IMR-90 (cell line): ENCODE data around the gene SFT2D2. TPM values are rescaled to one million over a fixed set of nuclear protein-coding genes. Genes with fewer than 3 reads are reported as not detected.

Experiments
- ATAC-seq: fragments of 200-7000 bp; cut with Tn5 transposase; 2 replicates; pipeline ENCODE4 v1.9.1; 2020; ENCODE audit warnings: low read depth, mild to moderate bottlenecking, moderate library complexity
- BruUV-seq: library from RNA; stranded (reverse); fragments of 400-500 nt; replicated peaks from 2 replicates; lab custom pipeline; 2021; lab: Mats Ljungman, UMichigan
- CTCF ChIA-PET: fragments of 300-600 bp; formaldehyde crosslinking; extraction: SDS; loops from one replicate; lab custom pipeline; 2021; ENCODE audit warnings: antibody characterized with exemption; lab: Yijun Ruan, JAX
- POLR2A ChIA-PET: fragments of 300-600 bp; sonication (Branson Sonifier 250); formaldehyde crosslinking; loops from one replicate; lab custom pipeline; 2022; ENCODE audit warnings: antibody characterized with exemption; ENCODE audit not compliant: unreplicated experiment; lab: Charles Lee
- DNase-seq: peaks from one replicate; pipeline ENCODE4 v3.0.0; 2013
- H2AFZ ChIP-seq: replicated peaks from 2 replicates; pipeline ENCODE3; 2013; ENCODE audit warnings: low read length, mild to moderate bottlenecking; ENCODE audit not compliant: poor library complexity
- H2AK5ac ChIP-seq: 2 replicates; pipeline ENCODE4 v1.6.1; 2013; ENCODE audit warnings: low read depth, low read length, inconsistent platforms
- H2AK9ac ChIP-seq: replicated peaks from 2 replicates; pipeline ENCODE3; 2013; ENCODE audit warnings: mild to moderate bottlenecking, low read depth, low read length, moderate library complexity; ENCODE audit not compliant: poor library complexity
- H2BK120ac ChIP-seq: 2 replicates; pipeline ENCODE4 v1.6.1; 2013; ENCODE audit warnings: low read depth, low read length, inconsistent platforms
- H2BK15ac ChIP-seq: 3 replicates; pipeline ENCODE4 v1.6.1; 2013; ENCODE audit warnings: low read depth, low read length, inconsistent platforms
- H2BK20ac ChIP-seq: 2 replicates; pipeline ENCODE4 v1.6.1; 2013; ENCODE audit warnings: low read depth, mild to moderate bottlenecking, inconsistent platforms, low read length, moderate library complexity
- H2BK5ac ChIP-seq: 2 replicates; pipeline ENCODE4 v1.6.1; 2013; ENCODE audit warnings: mild to moderate bottlenecking, low read depth, low read length, inconsistent platforms; ENCODE audit not compliant: poor library complexity, severe bottlenecking
- H3K14ac ChIP-seq: replicated peaks from 2 replicates; pipeline ENCODE4 v1.6.1; 2013; ENCODE audit warnings: low read depth, low read length, inconsistent platforms
- H3K18ac ChIP-seq: 2 replicates; pipeline ENCODE4 v1.6.1; 2013; ENCODE audit warnings: low read depth, low read length, control low read depth
- H3K23ac ChIP-seq: 2 replicates; pipeline ENCODE4 v1.6.1; 2013; ENCODE audit warnings: low read depth, low read length, inconsistent platforms
- H3K27ac ChIP-seq: 2 replicates; pipeline ENCODE4 v1.5.1; 2013; ENCODE audit warnings: mild to moderate bottlenecking, control low read depth, low read length; ENCODE audit not compliant: insufficient read depth
- H3K27me3 ChIP-seq: 2 replicates; pipeline ENCODE4 v1.6.1; 2013; ENCODE audit warnings: low read length; ENCODE audit not compliant: control insufficient read depth, insufficient read depth
- H3K36me3 ChIP-seq: 2 replicates; pipeline ENCODE4 v1.6.1; 2013; ENCODE audit warnings: low read length, mixed read lengths; ENCODE audit not compliant: control insufficient read depth, insufficient read depth
- H3K4ac ChIP-seq: 2 replicates; pipeline ENCODE4 v1.6.1; 2013; ENCODE audit warnings: low read depth, low read length, inconsistent platforms
- H3K4me1 ChIP-seq: 2 replicates; pipeline ENCODE4 v1.6.1; 2013; ENCODE audit warnings: low read length, mixed read lengths; ENCODE audit not compliant: control insufficient read depth, insufficient read depth
- H3K4me2 ChIP-seq: 2 replicates; pipeline ENCODE4 v1.6.1; 2013; ENCODE audit warnings: low read depth, mild to moderate bottlenecking, control low read depth, low read length, moderate library complexity
- H3K4me3 ChIP-seq: 2 replicates; pipeline ENCODE4 v1.5.1; 2013; ENCODE audit warnings: low read depth, mild to moderate bottlenecking, control low read depth, low read length, moderate library complexity; ENCODE audit not compliant: insufficient read depth
- H3K56ac ChIP-seq: 2 replicates; pipeline ENCODE4 v1.6.1; 2013; ENCODE audit warnings: low read length, inconsistent platforms; ENCODE audit not compliant: insufficient read depth; ENCODE audit errors: extremely low read depth
- H3K79me1 ChIP-seq, 2 experiments: 2 replicates each; pipeline ENCODE4 v1.6.1; 2013; ENCODE audit warnings: low read length in 2 of 2, inconsistent platforms in 1 of 2, low read depth in 1 of 2
- H3K9ac ChIP-seq: 2 replicates; pipeline ENCODE4 v1.6.1; 2013; ENCODE audit warnings: low read depth, low read length, control low read depth
- H3K9me1 ChIP-seq: 2 replicates; pipeline ENCODE4 v1.6.1; 2013; ENCODE audit warnings: low read length, inconsistent platforms; ENCODE audit not compliant: insufficient read depth
- H3K9me3 ChIP-seq: 2 replicates; pipeline ENCODE4 v1.6.1; 2013; ENCODE audit warnings: low read length; ENCODE audit not compliant: control insufficient read depth, insufficient read depth
- H4K20me1 ChIP-seq: 2 replicates; pipeline ENCODE4 v1.6.1; 2013; ENCODE audit warnings: low read length, inconsistent platforms; ENCODE audit not compliant: insufficient read depth
- H4K5ac ChIP-seq: 2 replicates; pipeline ENCODE4 v1.6.1; 2013; ENCODE audit warnings: mild to moderate bottlenecking, low read depth, low read length, control low read depth
- H4K8ac ChIP-seq, 2 experiments: 2 replicates each; pipeline ENCODE4 v1.6.1; 2013; ENCODE audit warnings: low read depth in 2 of 2, low read length in 2 of 2, control low read depth in 1 of 2, inconsistent platforms in 1 of 2
- H4K91ac ChIP-seq: 2 replicates; pipeline ENCODE4 v1.6.1; 2013; ENCODE audit warnings: low read depth, low read length, inconsistent platforms; ENCODE audit not compliant: insufficient read depth
- BHLHE40 ChIP-seq: fragments of 150-350 bp; IDR thresholded peaks from 2 replicates; pipeline ENCODE4 v1.6.1; 2016; ENCODE audit warnings: mild to moderate bottlenecking, low read depth, low read length
- CEBPB ChIP-seq: IDR thresholded peaks from 2 replicates; pipeline ENCODE4 v1.6.1; 2012; ENCODE audit warnings: low read depth, low read length, improper control_type of control experiment
- CHD1 ChIP-seq: IDR thresholded peaks from 2 replicates; pipeline ENCODE4 v1.6.1; 2012; ENCODE audit warnings: low read depth, low read length, improper control_type of control experiment
- FOS ChIP-seq: fragments of 150-350 bp; IDR thresholded peaks from 2 replicates; pipeline ENCODE4 v1.6.1; 2016; ENCODE audit warnings: low read depth, low read length
- MAFK ChIP-seq: IDR thresholded peaks from 2 replicates; pipeline ENCODE4 v1.6.1; 2012; ENCODE audit warnings: low read depth, low read length, improper control_type of control experiment
- MAZ ChIP-seq: IDR thresholded peaks from 2 replicates; pipeline ENCODE4 v1.6.1; 2012; ENCODE audit warnings: low read depth, mild to moderate bottlenecking, low read length, improper control_type of control experiment, moderate library complexity, borderline replicate concordance
- MXI1 ChIP-seq: IDR thresholded peaks from 2 replicates; pipeline ENCODE4 v1.6.1; 2012; ENCODE audit warnings: low read depth, mild to moderate bottlenecking, low read length, moderate library complexity, borderline replicate concordance
- NFE2L2 ChIP-seq: fragments of 150-350 bp; IDR thresholded peaks from 2 replicates; pipeline ENCODE4 v1.6.1; 2016; ENCODE audit warnings: low read depth, mild to moderate bottlenecking, low read length
- POLR2A ChIP-seq: IDR thresholded peaks from 2 replicates; pipeline ENCODE4 v1.6.1; 2012; ENCODE audit warnings: mild to moderate bottlenecking, low read depth, low read length
- RAD21 ChIP-seq: IDR thresholded peaks from 2 replicates; pipeline ENCODE4 v1.6.1; 2012; ENCODE audit warnings: low read length, improper control_type of control experiment
- RCOR1 ChIP-seq: IDR thresholded peaks from 2 replicates; pipeline ENCODE4 v1.6.1; 2012; ENCODE audit warnings: mild to moderate bottlenecking, low read length, improper control_type of control experiment; ENCODE audit not compliant: insufficient replicate concordance
- RFX5 ChIP-seq: IDR thresholded peaks from 2 replicates; pipeline ENCODE4 v1.8.0; 2012; ENCODE audit warnings: low read depth, mild to moderate bottlenecking, low read length, moderate library complexity
- SMC3 ChIP-seq: fragments of 150-350 bp; IDR thresholded peaks from 2 replicates; pipeline ENCODE4 v1.6.1; 2016; ENCODE audit warnings: low read depth, mild to moderate bottlenecking, antibody characterized with exemption, low read length, moderate library complexity
- dilution Hi-C: fragments of 300-500 bp; cut with HindIII; formaldehyde crosslinking; loops from one replicate; pipeline ENCODE4 v1.14.3; 2018; ENCODE audit warnings: low sequenced_read_pairs; ENCODE audit not compliant: unreplicated experiment
- in situ Hi-C: fragments of 300-500 bp; cut with MboI; formaldehyde crosslinking; loops from 3 replicates; pipeline ENCODE4 v1.14.3; 2019; ENCODE audit warnings: low sequenced_read_pairs, inconsistent platforms, mixed read lengths
- intact Hi-C: fragments of 100-400 bp; cut with micrococcal nuclease; formaldehyde crosslinking; loops from 2 replicates; pipeline ENCODE4 v1.10.0; 2022
- polyA plus RNA-seq, 3 experiments: library from polyadenylated mRNA; depleted of rRNA; stranded (reverse); fragments of >200 nt; gene quantifications; 2 replicates each; pipeline ENCODE4 v1.2.3, GENCODE V29; 2012; ENCODE audit warnings: low replicate concordance in 1 of 3
- total RNA-seq: library from RNA; depleted of rRNA; stranded (reverse); fragments of >200 nt; gene quantifications from 2 replicates; pipeline ENCODE4 v1.2.3, GENCODE V29; 2012
- TF ChIP-seq, protein P1 (sequence below): conservative IDR thresholded peaks from 2 replicates; pipeline ENCODE4 v1.5.1; 2012; ENCODE audit warnings: mild to moderate bottlenecking, low read depth, low read length, improper control_type of control experiment
- TF ChIP-seq, protein P2 (sequence below): fragments of 150-350 bp; IDR thresholded peaks from 2 replicates; pipeline ENCODE4 v1.6.1; 2017; ENCODE audit warnings: mild to moderate bottlenecking, antibody characterized with exemption, low read length, low read depth
- TF ChIP-seq, protein P3 (sequence below): fragments of 150-350 bp; IDR thresholded peaks from 2 replicates; pipeline ENCODE4 v1.6.1; 2016; ENCODE audit warnings: low read depth, mild to moderate bottlenecking, low read length, moderate library complexity, borderline replicate concordance

Gene SFT2D2
- total and polyA plus RNA-seq, 2 of the 4 experiments (the other 2 are of a cell fraction) = 11.1 to 37.6 TPM

DNA sequence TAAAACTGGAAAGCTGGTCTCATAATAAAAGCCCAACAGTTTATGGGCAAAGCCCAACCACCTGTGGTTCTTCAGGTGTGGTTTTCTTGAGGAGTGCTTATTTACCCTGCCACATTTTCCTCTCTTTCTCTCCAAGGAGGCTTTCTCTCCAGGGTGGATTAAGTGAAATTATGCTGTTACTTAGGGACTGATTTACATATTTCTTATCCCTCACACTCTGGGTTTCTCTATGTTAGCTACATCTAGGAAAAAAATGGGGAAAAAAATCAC is 59.7 kb downstream of the SFT2D2 start:
- intact Hi-C loops = no loop called here

More for the DNA sequence above, 59.7 kb downstream of the SFT2D2 start:
- H3K18ac ChIP-seq = no peak overlapping the region
- no peak overlapping the region for H2BK5ac ChIP-seq
- H4K91ac ChIP-seq = no peak overlapping the region
- TF ChIP-seq POLR2A = no peak
- TF ChIP-seq NFE2L2 = no peak
- TF ChIP-seq RFX5 = no peak
- no peak for TF ChIP-seq CEBPB
- no peak for TF ChIP-seq RCOR1
- TF ChIP-seq MAFK = no peak
- TF ChIP-seq, protein P1, sequence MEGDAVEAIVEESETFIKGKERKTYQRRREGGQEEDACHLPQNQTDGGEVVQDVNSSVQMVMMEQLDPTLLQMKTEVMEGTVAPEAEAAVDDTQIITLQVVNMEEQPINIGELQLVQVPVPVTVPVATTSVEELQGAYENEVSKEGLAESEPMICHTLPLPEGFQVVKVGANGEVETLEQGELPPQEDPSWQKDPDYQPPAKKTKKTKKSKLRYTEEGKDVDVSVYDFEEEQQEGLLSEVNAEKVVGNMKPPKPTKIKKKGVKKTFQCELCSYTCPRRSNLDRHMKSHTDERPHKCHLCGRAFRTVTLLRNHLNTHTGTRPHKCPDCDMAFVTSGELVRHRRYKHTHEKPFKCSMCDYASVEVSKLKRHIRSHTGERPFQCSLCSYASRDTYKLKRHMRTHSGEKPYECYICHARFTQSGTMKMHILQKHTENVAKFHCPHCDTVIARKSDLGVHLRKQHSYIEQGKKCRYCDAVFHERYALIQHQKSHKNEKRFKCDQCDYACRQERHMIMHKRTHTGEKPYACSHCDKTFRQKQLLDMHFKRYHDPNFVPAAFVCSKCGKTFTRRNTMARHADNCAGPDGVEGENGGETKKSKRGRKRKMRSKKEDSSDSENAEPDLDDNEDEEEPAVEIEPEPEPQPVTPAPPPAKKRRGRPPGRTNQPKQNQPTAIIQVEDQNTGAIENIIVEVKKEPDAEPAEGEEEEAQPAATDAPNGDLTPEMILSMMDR = no peak
- TF ChIP-seq FOS = no peak
- TF ChIP-seq MAZ = no peak
- TF ChIP-seq, protein P2, sequence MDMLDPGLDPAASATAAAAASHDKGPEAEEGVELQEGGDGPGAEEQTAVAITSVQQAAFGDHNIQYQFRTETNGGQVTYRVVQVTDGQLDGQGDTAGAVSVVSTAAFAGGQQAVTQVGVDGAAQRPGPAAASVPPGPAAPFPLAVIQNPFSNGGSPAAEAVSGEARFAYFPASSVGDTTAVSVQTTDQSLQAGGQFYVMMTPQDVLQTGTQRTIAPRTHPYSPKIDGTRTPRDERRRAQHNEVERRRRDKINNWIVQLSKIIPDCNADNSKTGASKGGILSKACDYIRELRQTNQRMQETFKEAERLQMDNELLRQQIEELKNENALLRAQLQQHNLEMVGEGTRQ = no peak
- no peak for TF ChIP-seq SMC3
- TF ChIP-seq MXI1 = no peak
- TF ChIP-seq RAD21 = no peak
- TF ChIP-seq CHD1 = no peak
- no peak for TF ChIP-seq BHLHE40
- TF ChIP-seq, protein P3, sequence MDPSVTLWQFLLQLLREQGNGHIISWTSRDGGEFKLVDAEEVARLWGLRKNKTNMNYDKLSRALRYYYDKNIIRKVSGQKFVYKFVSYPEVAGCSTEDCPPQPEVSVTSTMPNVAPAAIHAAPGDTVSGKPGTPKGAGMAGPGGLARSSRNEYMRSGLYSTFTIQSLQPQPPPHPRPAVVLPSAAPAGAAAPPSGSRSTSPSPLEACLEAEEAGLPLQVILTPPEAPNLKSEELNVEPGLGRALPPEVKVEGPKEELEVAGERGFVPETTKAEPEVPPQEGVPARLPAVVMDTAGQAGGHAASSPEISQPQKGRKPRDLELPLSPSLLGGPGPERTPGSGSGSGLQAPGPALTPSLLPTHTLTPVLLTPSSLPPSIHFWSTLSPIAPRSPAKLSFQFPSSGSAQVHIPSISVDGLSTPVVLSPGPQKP = no peak
- no TSS peak for BruUV-seq
- H2BK20ac ChIP-seq = no peak overlapping the region
- H3K4ac ChIP-seq = no peak overlapping the region
- dilution Hi-C loops (no loop called here), in situ Hi-C loops (no loop called here)
- H2BK15ac ChIP-seq = no peak overlapping the region
- no peak overlapping the region for H4K5ac ChIP-seq
- no peak overlapping the region for H3K9ac ChIP-seq
- H3K23ac ChIP-seq = no peak overlapping the region
- H3K9me3 ChIP-seq = no peaks in the 10 kb centered on the region
- H4K8ac ChIP-seq = no peak overlapping the region
- H3K4me2 ChIP-seq = no peak overlapping the region
- ChIA-PET POLR2A (no interaction called here), CTCF (interaction anchor here (0.5 to 1.0 kb wide), 3 partner anchors 9 to 37 kb away, joined by 3 read pairs; no protein-coding TSS in a partner anchor)
- H3K36me3 ChIP-seq = no peaks in the 10 kb centered on the region
- H2AK5ac ChIP-seq = no peak overlapping the region
- H3K14ac ChIP-seq = no peak overlapping the region
- H2AK9ac ChIP-seq = no peak overlapping the region
- DNase-seq (no peak), ATAC-seq (no peak)
- no peaks in the 10 kb centered on the region for H3K79me1 ChIP-seq
- H3K56ac ChIP-seq = no peak overlapping the region
- H3K4me3 ChIP-seq = no peak overlapping the region
- no peak overlapping the region for H3K27ac ChIP-seq
- H2AFZ ChIP-seq = no peak overlapping the region
- H3K9me1 ChIP-seq = no peaks in the 10 kb centered on the region
- H2BK120ac ChIP-seq = no peak overlapping the region
- H3K4me1 ChIP-seq = peaks cover 2% of the 10 kb centered on the region; the same call in 1 of the 2 replicates
- H3K27me3 ChIP-seq = no peaks in the 10 kb centered on the region
- no peaks in the 10 kb centered on the region for H4K20me1 ChIP-seq
